HCT116 (cell line): ENCODE measurements around the gene CNR2. TPM values are rescaled to one million over a fixed set of nuclear protein-coding genes. Genes with fewer than 3 reads are reported as not detected.

Experiments
- ATAC-seq: fragments of 200-7000 bp; cut with Tn5 transposase; 2 replicates; pipeline ENCODE4 v1.9.1; 2020; ENCODE audit warnings: mild to moderate bottlenecking, moderate library complexity
- BruUV-seq: library from RNA; stranded (reverse); fragments of 400-500 nt; replicated peaks from 2 replicates; lab custom pipeline; 2021; lab: Mats Ljungman, UMichigan
- CTCF ChIA-PET: fragments of 300-600 bp; sonication (Branson Sonifier 250); formaldehyde crosslinking; loops from one replicate; lab custom pipeline; 2021; ENCODE audit warnings: antibody characterized with exemption; lab: Charles Lee
- POLR2A ChIA-PET: fragments of 300-600, 350-600 bp; sonication (Branson Sonifier 250); formaldehyde crosslinking; loops from one replicate; lab custom pipeline; 2021; ENCODE audit warnings: antibody characterized with exemption; lab: Charles Lee
- RAD21 ChIA-PET, 2 experiments: fragments of 300-600 bp; sonication (Branson Sonifier 250); formaldehyde crosslinking; loops; one replicate each; lab custom pipeline; 2023; ENCODE audit warnings: low total read pairs in 2 of 2; ENCODE audit not compliant: uncharacterized antibody in 2 of 2, unreplicated experiment in 2 of 2, low non-redundant PET in 1 of 2; lab: Charles Lee
- DNase-seq: peaks from one replicate; pipeline ENCODE4 v3.0.0-alpha.2; 2010; ENCODE audit warnings: low read depth, low spot score
- H2AFZ ChIP-seq: fragments of 200-600 bp; shearing (Covaris generic), sonication (generic); 2 replicates; pipeline ENCODE4 v1.6.1; 2017; ENCODE audit warnings: low read depth, mixed run types, mixed read lengths, antibody characterized with exemption, low read length; ENCODE audit not compliant: poor library complexity, severe bottlenecking
- H3K27ac ChIP-seq: 2 replicates; pipeline ENCODE4 v1.5.1; 2012; ENCODE audit warnings: low read depth, low read length
- H3K27me3 ChIP-seq: fragments of 200-600 bp; sonication (generic); 2 replicates; pipeline ENCODE4 v1.6.1; 2016; ENCODE audit warnings: mixed run types, low read length, mixed read lengths; ENCODE audit not compliant: insufficient read depth
- H3K36me3 ChIP-seq, 2 experiments: fragments of 200-500 bp in 1 of 2; fragments of 200-600 bp in 1 of 2; sonication (Bioruptor generic) in 1 of 2; sonication (generic) in 1 of 2; 2 replicates each; pipeline versions ENCODE4 v1.5.1 to v1.6.1; 2014 to 2016; ENCODE audit warnings: low read length in 2 of 2, inconsistent platforms in 1 of 2, mixed read lengths in 1 of 2, mixed run types in 1 of 2; ENCODE audit not compliant: insufficient read depth in 2 of 2, control insufficient read depth in 1 of 2
- H3K4me1 ChIP-seq, 2 experiments: fragments of 200-600 bp in 1 of 2; sonication (generic) in 1 of 2; 2 replicates each; pipeline versions ENCODE4 v1.5.1 to v1.6.1; 2012 to 2017; ENCODE audit warnings: low read length in 2 of 2, inconsistent platforms in 1 of 2, mild to moderate bottlenecking in 1 of 2, mixed read lengths in 1 of 2, mixed run types in 1 of 2, moderate library complexity in 1 of 2; ENCODE audit not compliant: insufficient read depth in 2 of 2, control insufficient read depth in 1 of 2
- H3K4me2 ChIP-seq: fragments of 200-600 bp; sonication (generic); 2 replicates; pipeline ENCODE4 v1.6.1; 2017; ENCODE audit warnings: mixed run types, low read length, mixed read lengths
- H3K4me3 ChIP-seq, 2 experiments: fragments of 200-600 bp in 1 of 2; sonication (generic) in 1 of 2; replicated peaks in 1 of 2; 2 replicates each; pipeline ENCODE4 v1.5.1; 2011 to 2016; ENCODE audit warnings: low read length in 2 of 2, control low read depth in 1 of 2, low read depth in 1 of 2, mild to moderate bottlenecking in 1 of 2, mixed read lengths in 1 of 2, mixed run types in 1 of 2
- H3K79me2 ChIP-seq: fragments of 200-600 bp; sonication (generic); 2 replicates; pipeline ENCODE4 v1.6.1; 2017; ENCODE audit warnings: mild to moderate bottlenecking, mixed run types, low read length, moderate library complexity, mixed read lengths; ENCODE audit not compliant: insufficient read depth
- H3K9ac ChIP-seq: fragments of 200-600 bp; sonication (generic); 2 replicates; pipeline ENCODE4 v1.6.1; 2016; ENCODE audit warnings: low read length, mixed read lengths
- H3K9me2 ChIP-seq: fragments of 200-600 bp; sonication (generic), shearing (Covaris generic); 2 replicates; pipeline ENCODE4 v1.6.1; 2017; ENCODE audit warnings: mixed run types, mild to moderate bottlenecking, moderate library complexity; ENCODE audit not compliant: insufficient read depth
- H3K9me3 ChIP-seq, 2 experiments: fragments of 200-500 bp in 1 of 2; fragments of 200-600 bp in 1 of 2; sonication (Bioruptor generic) in 1 of 2; sonication (generic) in 1 of 2; 2 replicates each; pipeline ENCODE4 v1.6.1; 2014 to 2017; ENCODE audit warnings: low read length in 2 of 2, mixed read lengths in 2 of 2, inconsistent platforms in 1 of 2, low read depth in 1 of 2, mild to moderate bottlenecking in 1 of 2, mixed run types in 1 of 2, moderate library complexity in 1 of 2; ENCODE audit not compliant: control insufficient read depth in 1 of 2, insufficient read depth in 1 of 2
- H4K20me1 ChIP-seq: fragments of 200-600 bp; sonication (generic), shearing (Covaris generic); 2 replicates; pipeline ENCODE4 v1.6.1; 2017; ENCODE audit warnings: mixed run types, mild to moderate bottlenecking, moderate library complexity; ENCODE audit not compliant: insufficient read depth
- EGR1 ChIP-seq: IDR thresholded peaks from 2 replicates; pipeline ENCODE4 v1.6.1; 2012; ENCODE audit warnings: low read depth
- ELF1 ChIP-seq: IDR thresholded peaks from 2 replicates; pipeline ENCODE4 v1.6.1; 2012; ENCODE audit warnings: low read depth, borderline replicate concordance
- EZH2 ChIP-seq: fragments of 200-600 bp; sonication (generic); IDR thresholded peaks from 2 replicates; pipeline ENCODE4 v1.6.1; 2017; ENCODE audit warnings: antibody characterized with exemption, mixed run types
- EZH2phosphoT487 ChIP-seq: fragments of 200-600 bp; IDR thresholded peaks from 2 replicates; pipeline ENCODE4 v1.6.1; 2018; ENCODE audit warnings: antibody characterized with exemption, borderline replicate concordance
- FOSL1 ChIP-seq: IDR thresholded peaks from 2 replicates; pipeline ENCODE4 v1.6.1; 2012; ENCODE audit warnings: low read depth
- JUND ChIP-seq: IDR thresholded peaks from 2 replicates; pipeline ENCODE4 v1.6.1; 2012
- POLR2A ChIP-seq: IDR thresholded peaks from 2 replicates; pipeline ENCODE4 v1.7.0; 2011; ENCODE audit warnings: borderline replicate concordance; ENCODE audit not compliant: insufficient read depth, insufficient read length; ENCODE audit errors: extremely low read depth
- POLR2AphosphoS5 ChIP-seq: IDR thresholded peaks from 2 replicates; pipeline ENCODE4 v1.6.1; 2011; ENCODE audit warnings: mild to moderate bottlenecking, low read depth, low read length, moderate library complexity
- SIN3A ChIP-seq: IDR thresholded peaks from 2 replicates; pipeline ENCODE4 v1.6.1; 2012; ENCODE audit warnings: low read depth
- SP1 ChIP-seq: IDR thresholded peaks from 2 replicates; pipeline ENCODE4 v1.6.1; 2012; ENCODE audit warnings: low read depth
- SRF ChIP-seq: IDR thresholded peaks from 2 replicates; pipeline ENCODE4 v1.6.1; 2012; ENCODE audit warnings: low read depth
- ZFX ChIP-seq: fragments of 450-650 bp; IDR thresholded peaks from 2 replicates; pipeline ENCODE4 v1.6.1; 2017
- intact Hi-C: fragments of 100-400 bp; cut with micrococcal nuclease; formaldehyde crosslinking; loops from 2 replicates; pipeline ENCODE4 v1.10.0; 2022
- total RNA-seq: library from RNA; stranded (reverse); gene quantifications from one replicate; pipeline ENCODE4 v1.2.1, GENCODE V29; 2021; ENCODE audit not compliant: unreplicated experiment
- TF ChIP-seq, protein P1 (sequence below): IDR thresholded peaks from 2 replicates; pipeline ENCODE4 v1.6.1; 2011; ENCODE audit warnings: mild to moderate bottlenecking, low read length, moderate library complexity; ENCODE audit not compliant: insufficient replicate concordance; ENCODE audit errors: extremely low read depth
- TF ChIP-seq, protein P2 (sequence below), 3 experiments: fragments of 200-600 bp in 1 of 3; sonication (generic) in 1 of 3; IDR thresholded peaks in 2 of 3; conservative IDR thresholded peaks in 1 of 3; 2 replicates each; pipeline ENCODE4 v1.5.1; 2012 to 2017; ENCODE audit warnings: low read depth in 2 of 3, low read length in 2 of 3, antibody characterized with exemption in 1 of 3, borderline replicate concordance in 1 of 3, control low read depth in 1 of 3, mild to moderate bottlenecking in 1 of 3, mixed read lengths in 1 of 3, mixed run types in 1 of 3, moderate library complexity in 1 of 3; ENCODE audit not compliant: insufficient read depth in 1 of 3

CNR2 gene
- total RNA-seq, 1 experiment from 2014 or later: 0.05 TPM

- TF ChIP-seq SIN3A (peak; percentile 84), SP1 (peak; percentile 29; the same call in 1 of the 2 replicates), JUND (peak; percentile 16; the same call in 1 of the 2 replicates), SRF (no peak), POLR2A (peak; percentile 69), EGR1 (peak; percentile 96)
Observed at GRCh38 chr1:23825076-23825761, 87.9 kb downstream of the CNR2 start, which contains the start of gene HMGCL (continued).

- Histone ChIP-seq H3K79me2 (peaks cover 11% of the 10 kb centered on the region), H3K36me3 (no peaks in the 10 kb centered on the region), H3K4me1 (peaks cover 2 to 13% of the 10 kb centered on the region in 2 experiments; a peak in 3 of 4 replicates), H3K9me3 (no peaks in the 10 kb centered on the region), H3K27ac (peak overlapping the region; percentile 75), H3K27me3 (no peaks in the 10 kb centered on the region), H2AFZ (no peak overlapping the region), H3K9me2 (no peaks in the 10 kb centered on the region), H3K4me3 (peak overlapping the region; percentile 81 to 99), H3K9ac (peak overlapping the region; percentile 88), H4K20me1 (no peaks in the 10 kb centered on the region), H3K4me2 (peak overlapping the region; percentile 88)
- intact Hi-C loops: no loop called here
- RAD21 ChIA-PET: no interaction called here
- no peak for DNase-seq
- no peak for TF ChIP-seq ZFX
- no peak for TF ChIP-seq FOSL1
- no peak for TF ChIP-seq EGR1
- no peak for TF ChIP-seq SP1
- no peak for TF ChIP-seq SIN3A
- POLR2A ChIA-PET: interaction anchor here (1.0 to 1.5 kb wide), 3 partner anchors 23 to 53 kb away, joined by 3 to 4 read pairs (median 3); no protein-coding TSS in a partner anchor
- TSS peak; percentile 80 for BruUV-seq
- CTCF ChIA-PET: interaction anchor here (2.6 kb wide), 1 partner anchor 14 kb away, joined by 16 read pairs; no protein-coding TSS in a partner anchor
- no peak for ATAC-seq
Observed at GRCh38 chr1:23824711-23825075, 88.5 kb downstream of the CNR2 start.

GRCh38 chr1:23823767-23824166 lies 89.4 kb downstream of the CNR2 start:
- BruUV-seq: no TSS peak
- Histone ChIP-seq H3K36me3 (no peaks in the 10 kb centered on the region), H3K4me3 (peak overlapping the region in 1 of 2 experiments; percentile 81; a peak in 2 of 4 replicates), H4K20me1 (no peaks in the 10 kb centered on the region), H3K9me2 (no peaks in the 10 kb centered on the region), H3K4me2 (peak overlapping the region; percentile 88), H2AFZ (no peak overlapping the region), H3K27me3 (no peaks in the 10 kb centered on the region), H3K79me2 (peaks cover 11% of the 10 kb centered on the region), H3K9ac (peak overlapping the region; percentile 88; the same call in 1 of the 2 replicates), H3K9me3 (no peaks in the 10 kb centered on the region), H3K4me1 (peaks cover 2 to 13% of the 10 kb centered on the region in 2 experiments; a peak in 3 of 4 replicates), H3K27ac (no peak overlapping the region)
- ChIA-PET RAD21 (no interaction called here), POLR2A (no interaction called here), CTCF (interaction anchor here (2.6 kb wide), 1 partner anchor 14 kb away, joined by 16 read pairs; no protein-coding TSS in a partner anchor)
- no peak for DNase-seq
- no peak for ATAC-seq
- intact Hi-C loops: no loop called here
- no peak for TF ChIP-seq EZH2
- TF ChIP-seq JUND: no peak
- TF ChIP-seq, protein P1, sequence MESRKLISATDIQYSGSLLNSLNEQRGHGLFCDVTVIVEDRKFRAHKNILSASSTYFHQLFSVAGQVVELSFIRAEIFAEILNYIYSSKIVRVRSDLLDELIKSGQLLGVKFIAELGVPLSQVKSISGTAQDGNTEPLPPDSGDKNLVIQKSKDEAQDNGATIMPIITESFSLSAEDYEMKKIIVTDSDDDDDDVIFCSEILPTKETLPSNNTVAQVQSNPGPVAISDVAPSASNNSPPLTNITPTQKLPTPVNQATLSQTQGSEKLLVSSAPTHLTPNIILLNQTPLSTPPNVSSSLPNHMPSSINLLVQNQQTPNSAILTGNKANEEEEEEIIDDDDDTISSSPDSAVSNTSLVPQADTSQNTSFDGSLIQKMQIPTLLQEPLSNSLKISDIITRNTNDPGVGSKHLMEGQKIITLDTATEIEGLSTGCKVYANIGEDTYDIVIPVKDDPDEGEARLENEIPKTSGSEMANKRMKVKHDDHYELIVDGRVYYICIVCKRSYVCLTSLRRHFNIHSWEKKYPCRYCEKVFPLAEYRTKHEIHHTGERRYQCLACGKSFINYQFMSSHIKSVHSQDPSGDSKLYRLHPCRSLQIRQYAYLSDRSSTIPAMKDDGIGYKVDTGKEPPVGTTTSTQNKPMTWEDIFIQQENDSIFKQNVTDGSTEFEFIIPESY: no peak
- TF ChIP-seq FOSL1: no peak
- TF ChIP-seq POLR2AphosphoS5: no peak
- TF ChIP-seq EZH2phosphoT487: no peak
- TF ChIP-seq, protein P2, sequence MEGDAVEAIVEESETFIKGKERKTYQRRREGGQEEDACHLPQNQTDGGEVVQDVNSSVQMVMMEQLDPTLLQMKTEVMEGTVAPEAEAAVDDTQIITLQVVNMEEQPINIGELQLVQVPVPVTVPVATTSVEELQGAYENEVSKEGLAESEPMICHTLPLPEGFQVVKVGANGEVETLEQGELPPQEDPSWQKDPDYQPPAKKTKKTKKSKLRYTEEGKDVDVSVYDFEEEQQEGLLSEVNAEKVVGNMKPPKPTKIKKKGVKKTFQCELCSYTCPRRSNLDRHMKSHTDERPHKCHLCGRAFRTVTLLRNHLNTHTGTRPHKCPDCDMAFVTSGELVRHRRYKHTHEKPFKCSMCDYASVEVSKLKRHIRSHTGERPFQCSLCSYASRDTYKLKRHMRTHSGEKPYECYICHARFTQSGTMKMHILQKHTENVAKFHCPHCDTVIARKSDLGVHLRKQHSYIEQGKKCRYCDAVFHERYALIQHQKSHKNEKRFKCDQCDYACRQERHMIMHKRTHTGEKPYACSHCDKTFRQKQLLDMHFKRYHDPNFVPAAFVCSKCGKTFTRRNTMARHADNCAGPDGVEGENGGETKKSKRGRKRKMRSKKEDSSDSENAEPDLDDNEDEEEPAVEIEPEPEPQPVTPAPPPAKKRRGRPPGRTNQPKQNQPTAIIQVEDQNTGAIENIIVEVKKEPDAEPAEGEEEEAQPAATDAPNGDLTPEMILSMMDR (IDR thresholded peaks at IDR 0.05 in 2 of 3, conservative IDR thresholded peaks at IDR 0.05 in 1 of 3; ENCODE audit: borderline replicate concordance in 1 of 3, insufficient read depth in 1 of 3, low read depth in 2 of 3, low read length in 2 of 3): no peak
- no peak for TF ChIP-seq ELF1
